Fibroblast of the aortic adventitia (primary cell): ENCODE results near the gene STIM1. TPM values are rescaled to one million over a fixed set of nuclear protein-coding genes. Genes with fewer than 3 reads are reported as not detected.
"Not testable (repeated sequence)": the region's sequence is repeated elsewhere in the genome, so short reads cannot be mapped to it uniquely, and the experiment has no call there.

Experiments used
- DNase-seq: peaks from one replicate; pipeline ENCODE4 v3.0.0-alpha.2; 2010; ENCODE audit warnings: low read depth
- H3K4me3 ChIP-seq: 2 replicates; pipeline ENCODE4 v1.5.1; 2011; ENCODE audit warnings: low read depth, mild to moderate bottlenecking, control low read depth, low read length, moderate library complexity
- total RNA-seq: library from RNA; depleted of rRNA; stranded (reverse); fragments of >200 nt; gene quantifications from 2 replicates; pipeline ENCODE4 v1.2.3, GENCODE V29; 2012; ENCODE audit warnings: low replicate concordance
- TF ChIP-seq, protein P1 (sequence below): IDR thresholded peaks from 2 replicates; pipeline ENCODE4 v1.5.1; 2011; ENCODE audit warnings: mild to moderate bottlenecking, low read length, control low read depth, inconsistent platforms; ENCODE audit not compliant: insufficient read depth

Gene STIM1
- total RNA-seq, 1 donor: 21.6 TPM

GRCh38 chr11:4048340-4048739 lies 192.9 kb downstream of the STIM1 start:
- TF ChIP-seq, protein P1, sequence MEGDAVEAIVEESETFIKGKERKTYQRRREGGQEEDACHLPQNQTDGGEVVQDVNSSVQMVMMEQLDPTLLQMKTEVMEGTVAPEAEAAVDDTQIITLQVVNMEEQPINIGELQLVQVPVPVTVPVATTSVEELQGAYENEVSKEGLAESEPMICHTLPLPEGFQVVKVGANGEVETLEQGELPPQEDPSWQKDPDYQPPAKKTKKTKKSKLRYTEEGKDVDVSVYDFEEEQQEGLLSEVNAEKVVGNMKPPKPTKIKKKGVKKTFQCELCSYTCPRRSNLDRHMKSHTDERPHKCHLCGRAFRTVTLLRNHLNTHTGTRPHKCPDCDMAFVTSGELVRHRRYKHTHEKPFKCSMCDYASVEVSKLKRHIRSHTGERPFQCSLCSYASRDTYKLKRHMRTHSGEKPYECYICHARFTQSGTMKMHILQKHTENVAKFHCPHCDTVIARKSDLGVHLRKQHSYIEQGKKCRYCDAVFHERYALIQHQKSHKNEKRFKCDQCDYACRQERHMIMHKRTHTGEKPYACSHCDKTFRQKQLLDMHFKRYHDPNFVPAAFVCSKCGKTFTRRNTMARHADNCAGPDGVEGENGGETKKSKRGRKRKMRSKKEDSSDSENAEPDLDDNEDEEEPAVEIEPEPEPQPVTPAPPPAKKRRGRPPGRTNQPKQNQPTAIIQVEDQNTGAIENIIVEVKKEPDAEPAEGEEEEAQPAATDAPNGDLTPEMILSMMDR: no peak
- DNase-seq: no peak

DNA sequence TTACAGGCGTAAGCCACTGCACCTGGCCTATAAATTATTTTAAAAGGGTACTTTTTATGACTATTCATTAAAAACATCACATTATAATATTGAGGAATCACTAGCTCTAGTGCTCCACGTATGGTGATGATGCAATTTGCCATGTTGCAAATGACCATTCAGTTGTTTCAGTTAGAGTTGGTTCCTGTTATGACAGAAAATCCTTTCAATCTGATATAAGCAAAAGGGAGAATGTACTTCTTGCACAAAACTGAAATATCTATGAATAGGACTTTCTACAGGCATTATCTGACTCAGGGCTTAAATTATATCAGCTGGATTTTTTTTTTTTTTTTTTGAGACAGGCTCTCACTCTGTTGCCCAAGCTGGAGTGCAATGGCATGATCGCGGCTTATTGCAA lies 193.5 kb downstream of the STIM1 start:
- TF ChIP-seq, protein P1: no peak
- no peak overlapping the region for H3K4me3 ChIP-seq
- no peak for DNase-seq

More at GRCh38 chr11:4048340-4048739, 192.9 kb downstream of the STIM1 start:
- H3K4me3 ChIP-seq: no peak overlapping the region

DNA sequence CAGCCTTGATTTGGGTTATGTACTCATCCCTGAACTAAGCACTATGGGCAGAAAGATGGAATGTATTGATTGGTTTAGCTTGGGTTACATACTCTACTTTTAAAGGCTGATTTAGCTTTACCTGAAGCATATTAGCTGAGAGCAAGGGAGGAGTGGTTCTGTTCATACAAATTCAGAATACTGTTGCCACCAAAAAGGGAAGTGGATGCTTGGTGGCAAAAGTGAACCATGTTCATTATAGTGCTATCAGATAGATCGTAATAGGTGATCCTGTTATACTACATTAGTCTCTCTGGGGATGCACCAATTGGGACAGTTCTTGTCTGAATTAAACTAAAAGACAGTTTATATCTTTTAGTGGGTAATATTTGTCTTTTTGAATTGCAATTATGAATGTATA lies 194.7 kb downstream of the STIM1 start:
- H3K4me3 ChIP-seq: no peak overlapping the region
- no peak for DNase-seq
- TF ChIP-seq, protein P1: no peak

GRCh38 chr11:4053200-4053599 lies 197.7 kb downstream of the STIM1 start:
- not testable (repeated sequence) for H3K4me3 ChIP-seq, DNase-seq

- DNase-seq: no peak
- no peak overlapping the region for H3K4me3 ChIP-seq
- TF ChIP-seq, protein P1: no peak
These were observed 199.2 kb downstream of the STIM1 start for GRCh38 chr11:4054643-4055042.

GRCh38 chr11:4059424-4059823 lies 204.0 kb downstream of the STIM1 start:
- DNase-seq: no peak
- no peak overlapping the region for H3K4me3 ChIP-seq
- TF ChIP-seq, protein P1: no peak

GRCh38 chr11:4060182-4060923 lies 204.9 kb downstream of the STIM1 start:
- TF ChIP-seq, protein P1: no peak
- DNase-seq: no peak
- no peak overlapping the region for H3K4me3 ChIP-seq
